Muscle layer of duodenum (tissue), 2 donors: Measurements from ENCODE around the gene MZT1.
A peak's percentile ranks its signal among the peaks of the same experiment; 100 is the strongest.

ENCODE experiments used
- H3K27ac ChIP-seq: one replicate; pipeline ENCODE4 v1.7.0; 2013; ENCODE audit warnings: mild to moderate bottlenecking, low read length
- H3K27me3 ChIP-seq: one replicate; pipeline ENCODE4 v1.7.0; 2013; ENCODE audit warnings: low read depth, mild to moderate bottlenecking, control low read depth, low read length
- H3K36me3 ChIP-seq, 2 donors: one replicate each; pipeline ENCODE4 v1.7.0; 2013; ENCODE audit warnings: low read length in 2 of 2, control low read depth in 1 of 2, mild to moderate bottlenecking in 1 of 2; ENCODE audit not compliant: insufficient read depth in 2 of 2, control insufficient read depth in 1 of 2
- H3K4me1 ChIP-seq, 2 donors: one replicate each; pipeline ENCODE4 v1.7.0; 2013; ENCODE audit warnings: low read length in 2 of 2, mild to moderate bottlenecking in 2 of 2, control low read depth in 1 of 2, moderate library complexity in 1 of 2; ENCODE audit not compliant: insufficient read depth in 2 of 2, control insufficient read depth in 1 of 2
- H3K4me3 ChIP-seq, 2 donors: one replicate each; pipeline ENCODE4 v1.7.0; 2013; ENCODE audit warnings: low read length in 2 of 2, low read depth in 1 of 2, mild to moderate bottlenecking in 1 of 2
- H3K9me3 ChIP-seq, 2 donors: one replicate each; pipeline ENCODE4 v1.7.0; 2013; ENCODE audit warnings: low read length in 2 of 2, control low read depth in 1 of 2, mild to moderate bottlenecking in 1 of 2; ENCODE audit not compliant: control insufficient read depth in 1 of 2
- donor health status: healthy.

MZT1 gene, protein sequence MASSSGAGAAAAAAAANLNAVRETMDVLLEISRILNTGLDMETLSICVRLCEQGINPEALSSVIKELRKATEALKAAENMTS

DNA sequence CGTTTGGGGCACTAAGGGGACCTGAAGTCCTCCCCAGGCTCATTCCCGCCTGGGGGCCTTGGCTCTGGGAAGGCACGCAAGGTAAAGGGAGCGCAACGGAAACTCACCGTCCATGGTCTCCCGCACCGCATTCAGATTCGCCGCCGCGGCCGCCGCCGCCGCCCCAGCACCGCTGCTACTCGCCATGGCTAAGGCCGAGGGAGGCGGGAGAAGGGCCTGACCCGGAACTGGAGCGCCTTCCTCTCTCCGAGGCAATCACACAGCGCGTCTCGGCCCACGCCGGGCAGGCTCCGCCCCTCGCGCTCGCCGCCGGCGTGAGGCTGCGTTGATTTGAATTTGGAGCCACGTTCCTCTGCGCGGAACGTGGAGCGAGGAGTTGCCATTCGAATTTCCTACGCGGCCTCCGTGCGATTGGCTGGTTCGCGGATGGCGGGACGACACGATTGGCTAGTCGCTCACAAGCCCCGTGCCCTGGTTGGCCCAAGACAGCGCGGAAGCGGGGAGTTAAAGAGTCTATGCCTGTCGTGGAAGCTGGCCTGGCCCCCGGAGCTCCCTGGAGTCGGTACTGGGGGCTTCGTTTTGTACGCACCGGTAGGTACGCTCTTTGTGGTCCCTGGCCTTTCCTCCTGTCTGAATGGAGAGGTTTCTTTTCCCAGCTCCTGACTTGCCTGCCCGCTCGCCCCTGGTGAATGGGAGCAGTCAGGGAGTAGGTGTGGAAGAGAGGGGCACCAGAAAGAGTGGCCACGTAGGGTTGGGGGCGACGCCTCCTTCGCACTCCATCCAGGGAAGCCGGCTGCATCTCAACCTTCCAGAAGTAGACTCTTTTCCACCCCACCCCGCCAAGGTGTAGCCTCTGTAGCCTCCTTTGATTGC, at the start of gene MZT1, which contains the start of gene BORA:
MZT1 (minus strand) TSS at position 213 of the 873 bp plus-strand sequence; CDS start at position 186, 27 bp downstream.
BORA (plus strand) TSS at position 507 of the 873 bp plus-strand sequence. CDS start 1,018 bp downstream, outside the sequence.
- no peaks in the 10 kb centered on the region for H3K36me3 ChIP-seq
- no peaks in the 10 kb centered on the region for H3K9me3 ChIP-seq
- no peaks in the 10 kb centered on the region for H3K27me3 ChIP-seq
- peaks cover 0 to 20% of the 10 kb centered on the region in 2 donors for H3K4me1 ChIP-seq
- H3K27ac ChIP-seq: peak within 1 kb of the TSS; percentile 70
- H3K4me3 ChIP-seq: peak within 1 kb of the TSS; percentile 83 to 99

DNA sequence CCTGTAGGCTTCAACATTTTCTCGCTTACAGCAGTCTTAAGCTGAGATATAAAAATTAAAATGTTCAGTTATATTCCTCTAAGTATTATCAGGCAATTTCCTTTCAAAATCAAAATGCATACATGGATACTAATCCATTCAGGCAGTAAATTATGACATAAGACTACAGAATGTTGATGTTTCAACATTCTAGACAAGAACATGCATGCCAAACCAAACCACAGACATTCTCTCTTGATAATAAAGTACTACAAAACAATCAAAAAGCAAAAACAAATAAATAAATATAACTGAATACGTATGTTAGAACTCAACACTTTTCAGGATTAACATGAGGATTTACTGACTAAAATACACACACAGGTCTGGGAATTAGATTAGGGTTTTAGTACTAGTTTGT, 46.6 kb upstream of the MZT1 start:
- Histone ChIP-seq H3K9me3 (no peaks in the 10 kb centered on the region), H3K36me3 (peaks cover 80 to 84% of the 10 kb centered on the region in 2 donors), H3K27me3 (no peaks in the 10 kb centered on the region), H3K27ac (no peak overlapping the region), H3K4me3 (no peak overlapping the region), H3K4me1 (peaks cover 0 to 4% of the 10 kb centered on the region in 2 donors)

DNA sequence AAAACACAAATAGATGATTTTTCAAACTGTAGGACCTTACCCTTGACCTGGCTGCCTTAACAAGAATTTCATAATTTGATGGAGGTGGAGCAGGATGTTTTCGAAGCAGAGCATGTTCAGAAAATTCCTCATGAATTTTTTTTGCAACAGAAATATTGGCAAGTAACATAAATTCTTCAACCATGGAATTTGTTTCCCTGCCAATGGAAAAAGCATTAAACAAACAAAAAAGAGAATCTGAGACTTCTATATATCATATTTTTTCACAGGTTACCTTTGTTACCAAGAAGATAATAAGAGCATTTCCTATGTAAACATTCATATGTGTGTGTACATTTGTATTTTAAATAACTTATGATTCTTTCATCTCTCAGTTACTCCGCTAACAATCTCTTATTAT, 36.0 kb upstream of the MZT1 start:
- no peak overlapping the region for H3K4me3 ChIP-seq

DNA sequence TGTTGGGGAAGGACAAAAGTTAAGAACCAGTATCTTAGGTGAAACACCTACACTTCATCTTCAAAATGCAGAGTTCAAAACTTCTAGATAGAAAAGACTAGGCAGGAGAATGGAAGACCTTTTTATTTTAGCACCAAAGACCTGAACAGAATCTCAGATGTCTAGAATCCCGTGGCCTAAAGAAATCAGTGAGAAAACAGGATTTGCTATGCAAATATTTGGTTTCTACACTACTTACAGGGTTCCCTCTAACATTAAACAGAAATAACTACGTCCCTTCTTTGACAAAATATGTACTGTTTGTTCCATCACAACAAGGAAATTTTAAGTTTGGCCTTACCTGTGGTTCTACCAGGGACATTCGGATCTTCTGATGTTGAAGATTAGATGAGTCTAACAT, 32.8 kb upstream of the MZT1 start:
- H3K4me3 ChIP-seq: no peak overlapping the region
- H3K9me3 ChIP-seq: no peaks in the 10 kb centered on the region
- H3K27ac ChIP-seq: no peak overlapping the region
- no peaks in the 10 kb centered on the region for H3K27me3 ChIP-seq
- peaks cover 55 to 89% of the 10 kb centered on the region in 2 donors for H3K36me3 ChIP-seq
- no peaks in the 10 kb centered on the region for H3K4me1 ChIP-seq

More for the DNA sequence above, 36.0 kb upstream of the MZT1 start:
- Histone ChIP-seq H3K27ac (no peak overlapping the region), H3K27me3 (no peaks in the 10 kb centered on the region), H3K36me3 (peaks cover 72 to 94% of the 10 kb centered on the region in 2 donors), H3K9me3 (no peaks in the 10 kb centered on the region), H3K4me1 (no peaks in the 10 kb centered on the region)

DNA sequence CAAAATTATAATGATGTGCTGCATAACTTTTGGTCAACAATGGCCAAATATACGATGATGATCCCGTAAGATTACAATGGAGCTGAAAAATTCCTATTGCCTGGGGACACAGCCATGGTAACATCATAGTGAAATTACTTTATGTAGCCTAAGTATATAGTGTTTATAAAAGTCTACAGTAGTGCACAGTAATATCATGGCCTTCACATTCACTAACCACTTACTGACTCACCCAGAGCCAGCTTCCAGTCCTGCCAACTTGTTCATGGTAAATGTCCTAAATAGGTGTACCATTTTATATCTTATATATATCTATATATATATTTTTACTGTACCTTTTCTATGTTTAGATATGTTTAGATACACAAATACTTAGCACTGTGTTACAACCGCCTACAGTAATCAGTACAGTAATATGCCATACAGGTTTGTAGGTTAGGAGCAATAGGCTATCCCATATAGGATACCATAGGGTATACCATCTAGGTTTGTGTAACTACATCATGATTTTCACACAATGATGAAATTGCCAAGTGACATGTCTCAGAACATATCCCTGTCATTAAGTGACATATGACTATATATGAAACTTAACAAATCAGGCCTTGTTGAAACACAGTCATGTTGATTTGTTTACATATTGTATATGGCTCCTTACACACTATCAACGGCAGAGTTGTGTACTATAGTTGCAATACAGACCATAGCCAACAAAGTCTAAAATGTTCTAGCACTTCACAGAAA, 30.5 kb upstream of the MZT1 start:
- H3K4me3 ChIP-seq: no peak overlapping the region
- H3K27me3 ChIP-seq: no peaks in the 10 kb centered on the region
- peaks cover 45 to 79% of the 10 kb centered on the region in 2 donors for H3K36me3 ChIP-seq
- H3K9me3 ChIP-seq: no peaks in the 10 kb centered on the region
- no peaks in the 10 kb centered on the region for H3K4me1 ChIP-seq
- H3K27ac ChIP-seq: no peak overlapping the region

DNA sequence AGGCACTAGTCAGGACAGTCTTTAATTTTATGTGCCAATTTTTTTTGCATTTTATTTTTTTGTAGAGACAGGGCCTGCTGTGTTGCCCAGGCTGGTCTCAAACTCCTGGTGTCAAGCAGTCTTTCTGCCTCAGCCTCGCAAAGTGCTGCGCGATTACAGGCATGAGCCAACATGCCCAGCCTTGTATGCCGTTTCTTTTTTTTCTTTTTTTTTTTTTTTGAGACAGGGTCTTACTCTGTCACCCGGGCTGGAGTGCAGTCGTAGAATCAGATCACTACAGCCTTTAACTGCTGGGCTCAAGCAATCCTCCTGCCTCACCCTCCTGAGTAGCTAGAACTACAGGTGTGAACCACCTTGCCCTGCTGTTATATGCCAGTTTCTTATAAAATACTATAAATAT, 26.7 kb upstream of the MZT1 start:
- Histone ChIP-seq H3K36me3 (peaks cover 29 to 53% of the 10 kb centered on the region in 2 donors), H3K27me3 (no peaks in the 10 kb centered on the region), H3K27ac (no peak overlapping the region), H3K4me3 (no peak overlapping the region), H3K9me3 (no peaks in the 10 kb centered on the region), H3K4me1 (no peaks in the 10 kb centered on the region)

DNA sequence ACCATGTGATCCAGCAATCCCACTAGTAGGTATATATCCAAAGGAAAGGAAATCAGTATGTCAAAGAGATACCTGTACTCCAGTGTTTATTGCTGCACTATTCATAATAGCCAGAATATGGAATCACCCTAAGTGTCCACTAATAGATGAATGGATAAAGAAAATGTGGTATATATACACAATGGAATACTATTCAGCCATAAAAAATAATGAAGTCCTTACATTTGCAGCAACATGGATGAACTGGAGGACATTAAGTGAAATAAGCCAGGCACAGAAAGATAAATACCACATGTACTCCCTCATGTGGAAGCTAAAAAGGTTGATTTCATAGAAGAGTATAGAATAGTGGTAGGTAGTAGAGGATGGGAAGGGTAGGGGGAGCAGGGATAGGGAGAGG, 23.8 kb upstream of the MZT1 start:
- H3K9me3 ChIP-seq: no peaks in the 10 kb centered on the region
- peaks cover 28 to 36% of the 10 kb centered on the region in 2 donors for H3K36me3 ChIP-seq
- H3K27ac ChIP-seq: no peak overlapping the region
- H3K27me3 ChIP-seq: no peaks in the 10 kb centered on the region
- no peaks in the 10 kb centered on the region for H3K4me1 ChIP-seq
- no peak overlapping the region for H3K4me3 ChIP-seq

DNA sequence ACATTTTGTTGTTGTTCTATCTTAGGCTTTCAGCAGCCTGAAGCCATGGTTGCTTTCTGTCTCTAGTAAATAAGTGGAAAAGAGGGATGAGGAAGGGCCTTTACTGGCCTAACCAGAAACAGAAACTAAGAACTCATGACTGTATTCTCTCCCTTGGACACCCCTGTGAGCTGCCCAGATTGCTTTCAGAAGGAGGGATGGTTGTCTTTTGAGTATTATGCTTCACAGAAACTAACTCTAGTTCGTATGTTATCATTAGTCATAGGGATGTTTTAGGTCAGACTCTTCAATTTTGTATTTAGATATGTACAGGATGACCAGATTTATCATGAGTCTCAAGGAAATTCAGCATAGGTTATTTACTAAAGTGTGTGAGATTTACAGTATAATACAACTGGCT, 17.8 kb upstream of the MZT1 start:
- Histone ChIP-seq H3K27ac (no peak overlapping the region), H3K4me3 (no peak overlapping the region), H3K9me3 (no peaks in the 10 kb centered on the region), H3K4me1 (no peaks in the 10 kb centered on the region), H3K27me3 (no peaks in the 10 kb centered on the region), H3K36me3 (peaks cover 14 to 30% of the 10 kb centered on the region in 2 donors)

DNA sequence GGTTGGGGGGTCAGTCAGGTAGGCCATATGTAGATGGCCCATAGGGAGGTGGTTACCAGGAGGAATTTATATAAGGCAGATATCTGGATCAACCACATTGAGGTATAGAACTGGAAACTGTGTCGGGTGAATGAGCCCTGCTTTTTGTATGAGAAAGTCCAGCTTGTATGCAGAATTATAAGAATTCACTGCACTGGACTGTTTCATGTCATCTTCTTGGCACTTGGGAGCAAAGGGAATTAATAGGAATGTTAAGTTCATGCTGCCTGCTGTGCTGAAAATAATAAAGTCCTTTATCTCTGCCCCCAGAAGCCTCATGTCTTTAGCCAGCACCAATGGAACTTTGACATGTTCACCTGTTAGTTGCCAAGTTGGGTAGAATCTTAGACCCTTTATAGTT, 12.6 kb upstream of the MZT1 start:
- H3K4me1 ChIP-seq: peaks cover 0 to 7% of the 10 kb centered on the region in 2 donors
- no peak overlapping the region for H3K4me3 ChIP-seq
- H3K27me3 ChIP-seq: no peaks in the 10 kb centered on the region
- no peaks in the 10 kb centered on the region for H3K9me3 ChIP-seq
- no peak overlapping the region for H3K27ac ChIP-seq
- peaks cover 8 to 17% of the 10 kb centered on the region in 2 donors for H3K36me3 ChIP-seq

DNA sequence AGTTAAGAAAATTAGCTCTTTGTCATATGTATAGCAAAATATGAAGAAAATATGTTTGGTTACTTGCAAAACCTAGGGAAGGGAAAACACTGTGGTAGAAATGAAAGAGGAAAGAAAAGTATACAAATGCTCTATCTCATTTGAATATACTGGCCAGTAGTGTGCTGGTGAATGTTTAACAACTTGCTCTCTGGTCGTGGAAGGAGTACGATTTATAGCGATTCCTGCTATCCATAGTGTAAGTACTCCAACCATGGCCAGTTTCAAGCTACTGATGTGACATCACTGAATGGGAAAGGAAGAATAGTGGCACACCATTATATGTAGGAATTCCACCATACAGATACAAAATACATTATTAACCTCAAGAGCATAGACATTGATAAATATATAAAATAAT, 9.6 kb upstream of the MZT1 start:
- H3K27ac ChIP-seq: no peak overlapping the region
- H3K9me3 ChIP-seq: no peaks in the 10 kb centered on the region
- peaks cover 0 to 7% of the 10 kb centered on the region in 2 donors for H3K4me1 ChIP-seq
- H3K27me3 ChIP-seq: no peaks in the 10 kb centered on the region
- peaks cover 4 to 15% of the 10 kb centered on the region in 2 donors for H3K36me3 ChIP-seq
- no peak overlapping the region for H3K4me3 ChIP-seq

DNA sequence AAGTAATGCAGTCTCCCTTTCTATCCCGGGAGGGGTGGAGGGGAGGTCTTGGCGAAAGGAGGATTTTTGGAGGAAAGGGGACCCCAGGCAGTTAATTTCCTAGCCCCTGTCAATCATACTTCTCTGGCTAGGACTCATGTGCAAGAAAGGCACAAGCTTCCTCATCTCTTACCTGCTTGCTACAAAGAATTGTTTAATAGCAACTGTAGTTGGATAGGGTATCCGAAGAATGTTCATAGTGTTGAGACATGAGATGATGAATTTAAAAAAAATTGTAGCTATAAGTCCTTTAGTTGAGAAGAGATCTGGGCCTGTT, 819 bp upstream of the MZT1 start:
- Histone ChIP-seq H3K36me3 (peaks cover 0 to 2% of the 10 kb centered on the region in 2 donors), H3K4me3 (peak overlapping the region; percentile 83 to 99), H3K4me1 (peaks cover 0 to 20% of the 10 kb centered on the region in 2 donors), H3K9me3 (no peaks in the 10 kb centered on the region), H3K27me3 (no peaks in the 10 kb centered on the region), H3K27ac (peak overlapping the region; percentile 70)
